Measurements from ENCODE around the gene ZNF526. TPM values are rescaled to one million over a fixed set of nuclear protein-coding genes. Genes with fewer than 3 reads are reported as not detected.

The ZNF526 gene
- total and polyA plus RNA-seq, 2 donors from 2014 or later = 2.6 to 11.6 TPM

GRCh38 chr19:42249149-42249750 is 29.1 kb downstream of the ZNF526 start:
- FAIRE-seq = no peak
- H3K9me3 ChIP-seq (ENCODE audit: control insufficient read depth in 2 of 3, insufficient read depth in 1 of 3, low read length in 3 of 3) = no peaks in the 10 kb centered on the region
- TF ChIP-seq, protein P1, sequence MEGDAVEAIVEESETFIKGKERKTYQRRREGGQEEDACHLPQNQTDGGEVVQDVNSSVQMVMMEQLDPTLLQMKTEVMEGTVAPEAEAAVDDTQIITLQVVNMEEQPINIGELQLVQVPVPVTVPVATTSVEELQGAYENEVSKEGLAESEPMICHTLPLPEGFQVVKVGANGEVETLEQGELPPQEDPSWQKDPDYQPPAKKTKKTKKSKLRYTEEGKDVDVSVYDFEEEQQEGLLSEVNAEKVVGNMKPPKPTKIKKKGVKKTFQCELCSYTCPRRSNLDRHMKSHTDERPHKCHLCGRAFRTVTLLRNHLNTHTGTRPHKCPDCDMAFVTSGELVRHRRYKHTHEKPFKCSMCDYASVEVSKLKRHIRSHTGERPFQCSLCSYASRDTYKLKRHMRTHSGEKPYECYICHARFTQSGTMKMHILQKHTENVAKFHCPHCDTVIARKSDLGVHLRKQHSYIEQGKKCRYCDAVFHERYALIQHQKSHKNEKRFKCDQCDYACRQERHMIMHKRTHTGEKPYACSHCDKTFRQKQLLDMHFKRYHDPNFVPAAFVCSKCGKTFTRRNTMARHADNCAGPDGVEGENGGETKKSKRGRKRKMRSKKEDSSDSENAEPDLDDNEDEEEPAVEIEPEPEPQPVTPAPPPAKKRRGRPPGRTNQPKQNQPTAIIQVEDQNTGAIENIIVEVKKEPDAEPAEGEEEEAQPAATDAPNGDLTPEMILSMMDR (IDR thresholded peaks at IDR 0.05; ENCODE audit: borderline replicate concordance, extremely low read depth, insufficient read depth) = no peak
- peaks cover 0 to 20% (median 3%) of the 10 kb centered on the region in 3 donors for H3K36me3 ChIP-seq (ENCODE audit: control insufficient read depth in 2 of 3, insufficient read depth in 3 of 3, low read length in 3 of 3)
- no peaks in the 10 kb centered on the region for H3K27me3 ChIP-seq (ENCODE audit: control insufficient read depth, insufficient read depth, low read length)
- no peak overlapping the region for H3K4me3 ChIP-seq (ENCODE audit: low read length in 3 of 3)
- DNase-seq = peak in 1 of 5 donors; percentile 77
- H3K9ac ChIP-seq (ENCODE audit: low read length in 3 of 3) = no peak overlapping the region
- no peak overlapping the region for H3K27ac ChIP-seq (ENCODE audit: low read depth in 2 of 2, low read length in 2 of 2)
- intact Hi-C loops (cut with DNase I) = no loop called here
- H3K4me1 ChIP-seq (ENCODE audit: control insufficient read depth in 2 of 3, insufficient read depth in 2 of 3, low read depth in 1 of 3, low read length in 3 of 3) = peaks cover 0 to 31% (median 14%) of the 10 kb centered on the region in 3 donors

GRCh38 chr19:42249769-42250168 is 29.7 kb downstream of the ZNF526 start:
- FAIRE-seq (no peak), DNase-seq (no peak)
- intact Hi-C loops (cut with DNase I) = no loop called here
- peaks cover 0 to 30% (median 14%) of the 10 kb centered on the region in 3 donors for H3K4me1 ChIP-seq (ENCODE audit: control insufficient read depth in 2 of 3, insufficient read depth in 2 of 3, low read depth in 1 of 3, low read length in 3 of 3)
- H3K4me3 ChIP-seq (ENCODE audit: low read length in 3 of 3) = no peak overlapping the region
- H3K9ac ChIP-seq (ENCODE audit: low read length in 3 of 3) = no peak overlapping the region
- H3K27ac ChIP-seq (ENCODE audit: low read depth in 2 of 2, low read length in 2 of 2) = no peak overlapping the region
- TF ChIP-seq, protein P1 (IDR thresholded peaks at IDR 0.05; ENCODE audit: borderline replicate concordance, extremely low read depth, insufficient read depth) = no peak
- H3K9me3 ChIP-seq (ENCODE audit: control insufficient read depth in 2 of 3, insufficient read depth in 1 of 3, low read length in 3 of 3) = no peaks in the 10 kb centered on the region
- peaks cover 0 to 20% (median 3%) of the 10 kb centered on the region in 3 donors for H3K36me3 ChIP-seq (ENCODE audit: control insufficient read depth in 2 of 3, insufficient read depth in 3 of 3, low read length in 3 of 3)
- no peaks in the 10 kb centered on the region for H3K27me3 ChIP-seq (ENCODE audit: control insufficient read depth, insufficient read depth, low read length)

DNA sequence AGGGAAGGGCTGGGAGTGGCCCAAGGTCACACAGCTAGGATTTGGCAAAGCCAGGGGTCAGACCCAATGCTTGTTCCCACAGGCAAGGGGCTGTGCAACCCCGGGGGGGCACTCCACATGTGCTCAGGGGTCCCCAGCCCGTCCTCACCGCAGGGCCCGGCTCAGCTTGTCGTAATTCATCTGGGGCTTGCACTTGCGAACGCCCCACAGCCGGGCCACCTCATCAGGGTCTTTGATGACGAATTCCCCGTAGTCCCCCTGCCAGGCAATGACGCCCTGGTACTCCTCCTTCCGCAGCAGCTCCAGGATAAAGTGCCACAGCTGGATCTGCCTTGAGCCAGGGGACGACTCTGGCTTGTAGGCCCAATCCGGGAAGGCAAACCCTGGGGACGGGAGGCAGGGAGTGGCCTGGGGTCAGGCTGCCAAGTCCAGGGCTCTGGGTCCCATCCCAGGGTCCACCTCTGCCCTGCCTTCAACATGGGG is 30.1 kb downstream of the ZNF526 start:
- H3K4me3 ChIP-seq (ENCODE audit: low read length in 3 of 3) = no peak overlapping the region
- DNase-seq (peak in 2 of 5 donors; percentile 54 to 76), FAIRE-seq (no peak)
- H3K27me3 ChIP-seq (ENCODE audit: control insufficient read depth, insufficient read depth, low read length) = no peaks in the 10 kb centered on the region
- intact Hi-C loops (cut with DNase I) = no loop called here
- H3K9ac ChIP-seq (ENCODE audit: low read length in 3 of 3) = peak overlapping the region in 1 of 3 donors; percentile 40
- H3K27ac ChIP-seq (ENCODE audit: low read depth in 2 of 2, low read length in 2 of 2) = peak overlapping the region; percentile 28 to 74
- TF ChIP-seq, protein P1 (IDR thresholded peaks at IDR 0.05; ENCODE audit: borderline replicate concordance, extremely low read depth, insufficient read depth) = no peak
- H3K36me3 ChIP-seq (ENCODE audit: control insufficient read depth in 2 of 3, insufficient read depth in 3 of 3, low read length in 3 of 3) = peaks cover 0 to 20% (median 3%) of the 10 kb centered on the region in 3 donors
- no peaks in the 10 kb centered on the region for H3K9me3 ChIP-seq (ENCODE audit: control insufficient read depth in 2 of 3, insufficient read depth in 1 of 3, low read length in 3 of 3)
- peaks cover 0 to 26% (median 14%) of the 10 kb centered on the region in 3 donors for H3K4me1 ChIP-seq (ENCODE audit: control insufficient read depth in 2 of 3, insufficient read depth in 2 of 3, low read depth in 1 of 3, low read length in 3 of 3)
